HCT116 (cell line): ENCODE results near the gene SWAP70. TPM values are rescaled to one million over a fixed set of nuclear protein-coding genes. Genes with fewer than 3 reads are reported as not detected.

Source experiments
- ATAC-seq: fragments of 200-7000 bp; cut with Tn5 transposase; 2 replicates; pipeline ENCODE4 v1.9.1; 2020; ENCODE audit warnings: mild to moderate bottlenecking, moderate library complexity
- BruUV-seq: library from RNA; stranded (reverse); fragments of 400-500 nt; replicated peaks from 2 replicates; lab custom pipeline; 2021; lab: Mats Ljungman, UMichigan
- CTCF ChIA-PET: fragments of 300-600 bp; sonication (Branson Sonifier 250); formaldehyde crosslinking; loops from one replicate; lab custom pipeline; 2021; ENCODE audit warnings: antibody characterized with exemption; lab: Charles Lee
- POLR2A ChIA-PET: fragments of 300-600, 350-600 bp; sonication (Branson Sonifier 250); formaldehyde crosslinking; loops from one replicate; lab custom pipeline; 2021; ENCODE audit warnings: antibody characterized with exemption; lab: Charles Lee
- RAD21 ChIA-PET, 2 experiments: fragments of 300-600 bp; sonication (Branson Sonifier 250); formaldehyde crosslinking; loops; one replicate each; lab custom pipeline; 2023; ENCODE audit warnings: low total read pairs in 2 of 2; ENCODE audit not compliant: uncharacterized antibody in 2 of 2, unreplicated experiment in 2 of 2, low non-redundant PET in 1 of 2; lab: Charles Lee
- DNase-seq: peaks from one replicate; pipeline ENCODE4 v3.0.0-alpha.2; 2010; ENCODE audit warnings: low read depth, low spot score
- H2AFZ ChIP-seq: fragments of 200-600 bp; shearing (Covaris generic), sonication (generic); 2 replicates; pipeline ENCODE4 v1.6.1; 2017; ENCODE audit warnings: low read depth, mixed run types, mixed read lengths, antibody characterized with exemption, low read length; ENCODE audit not compliant: poor library complexity, severe bottlenecking
- H3K27ac ChIP-seq: 2 replicates; pipeline ENCODE4 v1.5.1; 2012; ENCODE audit warnings: low read depth, low read length
- H3K27me3 ChIP-seq: fragments of 200-600 bp; sonication (generic); 2 replicates; pipeline ENCODE4 v1.6.1; 2016; ENCODE audit warnings: mixed run types, low read length, mixed read lengths; ENCODE audit not compliant: insufficient read depth
- H3K36me3 ChIP-seq, 2 experiments: fragments of 200-500 bp in 1 of 2; fragments of 200-600 bp in 1 of 2; sonication (Bioruptor generic) in 1 of 2; sonication (generic) in 1 of 2; 2 replicates each; pipeline versions ENCODE4 v1.5.1 to v1.6.1; 2014 to 2016; ENCODE audit warnings: low read length in 2 of 2, inconsistent platforms in 1 of 2, mixed read lengths in 1 of 2, mixed run types in 1 of 2; ENCODE audit not compliant: insufficient read depth in 2 of 2, control insufficient read depth in 1 of 2
- H3K4me1 ChIP-seq, 2 experiments: fragments of 200-600 bp in 1 of 2; sonication (generic) in 1 of 2; 2 replicates each; pipeline versions ENCODE4 v1.5.1 to v1.6.1; 2012 to 2017; ENCODE audit warnings: low read length in 2 of 2, inconsistent platforms in 1 of 2, mild to moderate bottlenecking in 1 of 2, mixed read lengths in 1 of 2, mixed run types in 1 of 2, moderate library complexity in 1 of 2; ENCODE audit not compliant: insufficient read depth in 2 of 2, control insufficient read depth in 1 of 2
- H3K4me2 ChIP-seq: fragments of 200-600 bp; sonication (generic); 2 replicates; pipeline ENCODE4 v1.6.1; 2017; ENCODE audit warnings: mixed run types, low read length, mixed read lengths
- H3K4me3 ChIP-seq, 2 experiments: fragments of 200-600 bp in 1 of 2; sonication (generic) in 1 of 2; replicated peaks in 1 of 2; 2 replicates each; pipeline ENCODE4 v1.5.1; 2011 to 2016; ENCODE audit warnings: low read length in 2 of 2, control low read depth in 1 of 2, low read depth in 1 of 2, mild to moderate bottlenecking in 1 of 2, mixed read lengths in 1 of 2, mixed run types in 1 of 2
- H3K79me2 ChIP-seq: fragments of 200-600 bp; sonication (generic); 2 replicates; pipeline ENCODE4 v1.6.1; 2017; ENCODE audit warnings: mild to moderate bottlenecking, mixed run types, low read length, moderate library complexity, mixed read lengths; ENCODE audit not compliant: insufficient read depth
- H3K9ac ChIP-seq: fragments of 200-600 bp; sonication (generic); 2 replicates; pipeline ENCODE4 v1.6.1; 2016; ENCODE audit warnings: low read length, mixed read lengths
- H3K9me2 ChIP-seq: fragments of 200-600 bp; sonication (generic), shearing (Covaris generic); 2 replicates; pipeline ENCODE4 v1.6.1; 2017; ENCODE audit warnings: mixed run types, mild to moderate bottlenecking, moderate library complexity; ENCODE audit not compliant: insufficient read depth
- H3K9me3 ChIP-seq, 2 experiments: fragments of 200-500 bp in 1 of 2; fragments of 200-600 bp in 1 of 2; sonication (Bioruptor generic) in 1 of 2; sonication (generic) in 1 of 2; 2 replicates each; pipeline ENCODE4 v1.6.1; 2014 to 2017; ENCODE audit warnings: low read length in 2 of 2, mixed read lengths in 2 of 2, inconsistent platforms in 1 of 2, low read depth in 1 of 2, mild to moderate bottlenecking in 1 of 2, mixed run types in 1 of 2, moderate library complexity in 1 of 2; ENCODE audit not compliant: control insufficient read depth in 1 of 2, insufficient read depth in 1 of 2
- H4K20me1 ChIP-seq: fragments of 200-600 bp; sonication (generic), shearing (Covaris generic); 2 replicates; pipeline ENCODE4 v1.6.1; 2017; ENCODE audit warnings: mixed run types, mild to moderate bottlenecking, moderate library complexity; ENCODE audit not compliant: insufficient read depth
- ATF3 ChIP-seq: IDR thresholded peaks from 2 replicates; pipeline ENCODE4 v1.6.1; 2012
- CBX3 ChIP-seq: IDR thresholded peaks from 2 replicates; pipeline ENCODE4 v1.6.1; 2012; ENCODE audit warnings: low read depth
- CEBPB ChIP-seq: IDR thresholded peaks from 2 replicates; pipeline ENCODE4 v1.6.1; 2012; ENCODE audit warnings: low read depth
- CTCF ChIP-seq, 3 experiments: fragments of 200-600 bp in 1 of 3; sonication (generic) in 1 of 3; IDR thresholded peaks in 2 of 3; conservative IDR thresholded peaks in 1 of 3; 2 replicates each; pipeline ENCODE4 v1.5.1; 2012 to 2017; ENCODE audit warnings: low read depth in 2 of 3, low read length in 2 of 3, antibody characterized with exemption in 1 of 3, borderline replicate concordance in 1 of 3, control low read depth in 1 of 3, mild to moderate bottlenecking in 1 of 3, mixed read lengths in 1 of 3, mixed run types in 1 of 3, moderate library complexity in 1 of 3; ENCODE audit not compliant: insufficient read depth in 1 of 3
- EGR1 ChIP-seq: IDR thresholded peaks from 2 replicates; pipeline ENCODE4 v1.6.1; 2012; ENCODE audit warnings: low read depth
- ELF1 ChIP-seq: IDR thresholded peaks from 2 replicates; pipeline ENCODE4 v1.6.1; 2012; ENCODE audit warnings: low read depth, borderline replicate concordance
- EZH2 ChIP-seq: fragments of 200-600 bp; sonication (generic); IDR thresholded peaks from 2 replicates; pipeline ENCODE4 v1.6.1; 2017; ENCODE audit warnings: antibody characterized with exemption, mixed run types
- EZH2phosphoT487 ChIP-seq: fragments of 200-600 bp; IDR thresholded peaks from 2 replicates; pipeline ENCODE4 v1.6.1; 2018; ENCODE audit warnings: antibody characterized with exemption, borderline replicate concordance
- JUND ChIP-seq: IDR thresholded peaks from 2 replicates; pipeline ENCODE4 v1.6.1; 2012
- MAX ChIP-seq: IDR thresholded peaks from 2 replicates; pipeline ENCODE4 v1.6.1; 2012
- POLR2A ChIP-seq: IDR thresholded peaks from 2 replicates; pipeline ENCODE4 v1.7.0; 2011; ENCODE audit warnings: borderline replicate concordance; ENCODE audit not compliant: insufficient read depth, insufficient read length; ENCODE audit errors: extremely low read depth
- POLR2AphosphoS5 ChIP-seq: IDR thresholded peaks from 2 replicates; pipeline ENCODE4 v1.6.1; 2011; ENCODE audit warnings: mild to moderate bottlenecking, low read depth, low read length, moderate library complexity
- RAD21 ChIP-seq: IDR thresholded peaks from 2 replicates; pipeline ENCODE4 v1.6.1; 2012; ENCODE audit warnings: low read depth, mild to moderate bottlenecking
- REST ChIP-seq: IDR thresholded peaks from 2 replicates; pipeline ENCODE4 v1.6.1; 2012; ENCODE audit warnings: low read depth
- SIN3A ChIP-seq: IDR thresholded peaks from 2 replicates; pipeline ENCODE4 v1.6.1; 2012; ENCODE audit warnings: low read depth
- SP1 ChIP-seq: IDR thresholded peaks from 2 replicates; pipeline ENCODE4 v1.6.1; 2012; ENCODE audit warnings: low read depth
- YY1 ChIP-seq: IDR thresholded peaks from 2 replicates; pipeline ENCODE4 v1.6.1; 2011; ENCODE audit warnings: low read length, low read depth, moderate library complexity, mild to moderate bottlenecking; ENCODE audit not compliant: insufficient replicate concordance; ENCODE audit errors: extremely low read depth
- ZNF274 ChIP-seq: fragments of 200-500 bp; sonication (Bioruptor generic); IDR thresholded peaks from 2 replicates; pipeline ENCODE4 v1.6.1; 2014; ENCODE audit warnings: mild to moderate bottlenecking, low read depth, low read length, inconsistent platforms
- intact Hi-C: fragments of 100-400 bp; cut with micrococcal nuclease; formaldehyde crosslinking; loops from 2 replicates; pipeline ENCODE4 v1.10.0; 2022
- total RNA-seq: library from RNA; stranded (reverse); gene quantifications from one replicate; pipeline ENCODE4 v1.2.1, GENCODE V29; 2021; ENCODE audit not compliant: unreplicated experiment

Gene SWAP70
- total RNA-seq, 1 experiment from 2014 or later: 20.6 TPM

GRCh38 chr11:9633679-9634078 lies 30.2 kb upstream of the SWAP70 start:
- Histone ChIP-seq H3K9ac (no peak overlapping the region), H3K9me3 (no peaks in the 10 kb centered on the region), H3K4me3 (no peak overlapping the region), H3K4me1 (no peaks in the 10 kb centered on the region), H3K9me2 (no peaks in the 10 kb centered on the region), H4K20me1 (no peaks in the 10 kb centered on the region), H3K27me3 (no peaks in the 10 kb centered on the region), H3K4me2 (no peak overlapping the region), H3K36me3 (no peaks in the 10 kb centered on the region), H3K79me2 (no peaks in the 10 kb centered on the region), H3K27ac (no peak overlapping the region), H2AFZ (no peak overlapping the region)
- ATAC-seq (no peak), DNase-seq (no peak)
- intact Hi-C loops: no loop called here
- CTCF ChIA-PET: no interaction called here
- TF ChIP-seq RAD21 (no peak), CEBPB (no peak), SP1 (no peak), SIN3A (no peak), CTCF (IDR thresholded peaks at IDR 0.05 in 2 of 3, conservative IDR thresholded peaks at IDR 0.05 in 1 of 3; ENCODE audit: borderline replicate concordance in 1 of 3, insufficient read depth in 1 of 3, low read depth in 2 of 3, low read length in 2 of 3) (no peak), ZNF274 (no peak), EZH2 (no peak), CBX3 (no peak), EGR1 (no peak), ATF3 (no peak), JUND (no peak), REST (no peak), MAX (no peak), YY1 (no peak), POLR2AphosphoS5 (no peak), EZH2phosphoT487 (no peak), POLR2A (no peak), ELF1 (no peak)
- RAD21 ChIA-PET: no interaction called here
- no TSS peak for BruUV-seq
- POLR2A ChIA-PET: no interaction called here
